Osteocyte (in vitro differentiated cells): Measurements from ENCODE around the gene HAAO. TPM values are rescaled to one million over a fixed set of nuclear protein-coding genes. Genes with fewer than 3 reads are reported as not detected.

ENCODE experiments used
- DNase-seq: peaks from one replicate; pipeline ENCODE4 v3.0.0; 2021; ENCODE audit warnings: mixed read lengths; ENCODE audit not compliant: unreplicated experiment; ENCODE audit errors: extremely low spot score
- H3K27ac Mint-ChIP-seq: one replicate; pipeline ENCODE4 v1.8.0; 2021; ENCODE audit warnings: mild to moderate bottlenecking, mixed read lengths; ENCODE audit not compliant: unreplicated experiment
- H3K27me3 Mint-ChIP-seq: one replicate; pipeline ENCODE4 v1.8.0; 2021; ENCODE audit warnings: mixed read lengths; ENCODE audit not compliant: unreplicated experiment
- H3K36me3 Mint-ChIP-seq: one replicate; pipeline ENCODE4 v1.8.0; 2021; ENCODE audit warnings: mixed read lengths; ENCODE audit not compliant: unreplicated experiment
- H3K4me1 Mint-ChIP-seq: one replicate; pipeline ENCODE4 v1.8.0; 2021; ENCODE audit warnings: mixed read lengths; ENCODE audit not compliant: unreplicated experiment
- H3K4me3 Mint-ChIP-seq: one replicate; pipeline ENCODE4 v1.8.0; 2021; ENCODE audit warnings: mild to moderate bottlenecking, moderate library complexity, mixed read lengths; ENCODE audit not compliant: unreplicated experiment
- H3K9me3 Mint-ChIP-seq: one replicate; pipeline ENCODE4 v1.8.0; 2021; ENCODE audit warnings: mixed read lengths; ENCODE audit not compliant: unreplicated experiment
- total RNA-seq: library from RNA; stranded (reverse); gene quantifications from 2 replicates; pipeline ENCODE4 v1.2.1, GENCODE V29; 2021
- TF ChIP-seq, protein P1 (sequence below): fragments of 200-600 bp; sonication (generic); IDR thresholded peaks from 2 replicates; pipeline ENCODE4 v1.5.0; 2021; ENCODE audit warnings: antibody characterized with exemption, mild to moderate bottlenecking, moderate library complexity

Gene HAAO
- total RNA-seq, 1 donor from 2014 or later, result 1.1 TPM

DNA sequence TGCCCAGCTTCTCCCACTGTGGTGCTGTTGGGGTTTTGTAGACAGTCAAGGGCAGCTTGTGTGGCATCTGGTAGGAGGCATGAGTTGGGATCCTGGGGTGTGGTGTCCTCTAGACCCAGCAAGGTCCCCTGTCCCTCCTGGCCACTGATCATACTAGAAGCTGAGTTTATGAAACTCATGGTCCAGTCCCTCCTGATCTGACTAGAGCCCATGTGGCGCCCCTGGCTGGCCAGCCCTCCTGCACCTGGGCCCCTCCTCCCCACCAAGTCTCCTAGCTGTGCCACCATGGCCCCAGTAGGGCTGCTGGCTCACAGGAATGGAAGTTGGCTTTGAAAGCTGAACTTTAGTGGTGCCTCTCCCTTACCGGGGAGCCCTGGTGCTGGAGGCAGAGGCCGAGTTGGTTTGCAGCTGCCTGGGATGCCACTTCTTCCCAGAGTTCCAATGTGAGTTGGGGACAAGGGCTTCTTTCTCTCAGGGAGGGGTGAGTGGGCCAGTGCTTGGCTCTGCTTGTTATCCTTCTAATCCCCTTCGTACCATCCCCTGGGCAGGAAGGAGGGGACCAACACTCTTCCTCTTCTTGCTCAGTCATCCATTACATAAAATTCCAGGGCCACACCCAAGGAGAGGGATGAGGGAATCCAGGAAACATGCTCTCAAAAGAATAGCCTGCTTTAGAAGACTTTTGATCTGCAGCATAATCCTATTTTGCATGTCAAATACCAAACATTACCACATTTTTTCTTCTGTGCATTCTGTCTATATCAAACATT, 37.5 kb upstream of the HAAO start:
- peaks cover 15% of the 10 kb centered on the region for H3K4me1 Mint-ChIP-seq
- H3K36me3 Mint-ChIP-seq, result no peaks in the 10 kb centered on the region
- TF ChIP-seq, protein P1, sequence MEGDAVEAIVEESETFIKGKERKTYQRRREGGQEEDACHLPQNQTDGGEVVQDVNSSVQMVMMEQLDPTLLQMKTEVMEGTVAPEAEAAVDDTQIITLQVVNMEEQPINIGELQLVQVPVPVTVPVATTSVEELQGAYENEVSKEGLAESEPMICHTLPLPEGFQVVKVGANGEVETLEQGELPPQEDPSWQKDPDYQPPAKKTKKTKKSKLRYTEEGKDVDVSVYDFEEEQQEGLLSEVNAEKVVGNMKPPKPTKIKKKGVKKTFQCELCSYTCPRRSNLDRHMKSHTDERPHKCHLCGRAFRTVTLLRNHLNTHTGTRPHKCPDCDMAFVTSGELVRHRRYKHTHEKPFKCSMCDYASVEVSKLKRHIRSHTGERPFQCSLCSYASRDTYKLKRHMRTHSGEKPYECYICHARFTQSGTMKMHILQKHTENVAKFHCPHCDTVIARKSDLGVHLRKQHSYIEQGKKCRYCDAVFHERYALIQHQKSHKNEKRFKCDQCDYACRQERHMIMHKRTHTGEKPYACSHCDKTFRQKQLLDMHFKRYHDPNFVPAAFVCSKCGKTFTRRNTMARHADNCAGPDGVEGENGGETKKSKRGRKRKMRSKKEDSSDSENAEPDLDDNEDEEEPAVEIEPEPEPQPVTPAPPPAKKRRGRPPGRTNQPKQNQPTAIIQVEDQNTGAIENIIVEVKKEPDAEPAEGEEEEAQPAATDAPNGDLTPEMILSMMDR, result no peak
- H3K27ac Mint-ChIP-seq, result no peak overlapping the region
- no peaks in the 10 kb centered on the region for H3K27me3 Mint-ChIP-seq
- no peaks in the 10 kb centered on the region for H3K9me3 Mint-ChIP-seq
- peak; percentile 73 for DNase-seq
- H3K4me3 Mint-ChIP-seq, result no peak overlapping the region

DNA sequence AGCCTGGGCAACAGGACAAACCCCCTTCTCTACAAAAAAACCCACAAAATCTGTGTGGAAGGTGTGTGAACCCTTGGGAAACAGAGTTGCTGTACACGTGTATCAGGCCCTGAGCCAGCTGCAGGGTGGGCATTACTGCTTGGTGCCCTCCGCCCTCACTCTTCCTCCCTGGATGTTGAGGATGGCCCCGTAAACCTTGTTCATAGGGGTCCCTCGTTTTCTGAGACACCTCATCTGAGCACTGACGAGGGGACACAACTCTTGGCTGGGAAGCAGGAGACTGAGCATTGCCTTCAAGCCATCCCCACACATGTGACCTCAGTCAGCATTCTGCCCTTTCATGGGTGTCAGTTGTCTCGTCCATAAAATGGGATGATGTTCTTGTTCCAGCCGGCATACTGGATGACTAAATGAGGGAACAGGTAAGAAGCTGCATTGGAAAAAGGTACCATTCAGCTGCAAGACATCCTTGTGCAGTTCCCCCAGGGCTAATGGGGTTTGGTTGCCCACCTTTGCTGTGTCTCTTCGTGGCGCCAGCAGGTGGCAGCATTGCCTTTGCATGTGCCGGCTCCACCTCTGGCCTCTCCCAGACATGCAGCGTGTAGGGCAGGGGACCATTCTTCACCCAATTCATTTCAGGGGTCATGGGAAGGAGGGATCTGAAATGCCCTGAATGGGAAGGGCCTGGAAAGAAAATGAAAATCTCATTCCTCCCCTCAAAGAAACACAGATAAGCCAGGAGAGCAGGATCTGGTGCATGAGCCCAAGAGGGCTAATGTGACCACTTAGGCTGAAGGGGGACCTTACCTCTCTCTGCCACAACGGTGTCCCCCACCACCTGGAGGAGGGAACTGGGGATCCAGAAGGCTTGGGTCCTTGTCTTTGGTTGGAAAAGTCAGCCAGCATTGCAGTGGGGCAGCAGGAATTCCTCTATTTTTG, 36.4 kb upstream of the HAAO start:
- Mint-ChIP-seq H3K4me3 (no peak overlapping the region), H3K27me3 (no peaks in the 10 kb centered on the region), H3K27ac (no peak overlapping the region), H3K9me3 (no peaks in the 10 kb centered on the region), H3K4me1 (peaks cover 15% of the 10 kb centered on the region), H3K36me3 (no peaks in the 10 kb centered on the region)
- TF ChIP-seq, protein P1, result peak; percentile 98
- peak; percentile 88 for DNase-seq

GRCh38 chr2:42827647-42828486, 35.5 kb upstream of the HAAO start:
- H3K4me3 Mint-ChIP-seq, result peak overlapping the region; percentile 66
- H3K27me3 Mint-ChIP-seq, result no peaks in the 10 kb centered on the region
- peaks cover 15% of the 10 kb centered on the region for H3K4me1 Mint-ChIP-seq
- peak; percentile 95 for DNase-seq
- no peak overlapping the region for H3K27ac Mint-ChIP-seq
- H3K9me3 Mint-ChIP-seq, result no peaks in the 10 kb centered on the region
- TF ChIP-seq, protein P1, result peak; percentile 94
- no peaks in the 10 kb centered on the region for H3K36me3 Mint-ChIP-seq

DNA sequence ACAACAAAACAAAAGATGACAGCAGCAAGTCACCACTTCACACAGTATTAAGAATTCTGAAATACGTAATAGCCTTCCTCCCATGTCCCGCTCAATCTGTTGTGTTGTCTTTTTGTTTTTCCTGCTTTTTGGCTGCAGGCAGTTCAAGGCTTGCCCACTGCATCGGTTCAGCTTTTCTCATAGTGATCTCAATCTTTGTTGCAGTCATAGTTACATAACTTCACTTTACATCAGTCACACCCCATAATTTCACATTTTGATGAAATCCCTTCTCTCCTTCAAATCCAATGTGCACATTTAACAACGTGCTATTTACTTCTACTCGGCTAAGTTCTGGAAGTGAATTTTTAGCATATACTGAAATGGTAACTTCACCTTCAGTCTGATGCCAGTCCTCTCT, 33.8 kb upstream of the HAAO start:
- DNase-seq, result no peak
- no peaks in the 10 kb centered on the region for H3K9me3 Mint-ChIP-seq
- TF ChIP-seq, protein P1, result no peak
- no peak overlapping the region for H3K4me3 Mint-ChIP-seq
- H3K4me1 Mint-ChIP-seq, result peaks cover 15% of the 10 kb centered on the region
- H3K27me3 Mint-ChIP-seq, result no peaks in the 10 kb centered on the region
- H3K36me3 Mint-ChIP-seq, result no peaks in the 10 kb centered on the region
- no peak overlapping the region for H3K27ac Mint-ChIP-seq
